SK-N-SH (cell line): ENCODE data around the gene CD101. TPM values are rescaled to one million over a fixed set of nuclear protein-coding genes. Genes with fewer than 3 reads are reported as not detected.

Experiments used
- CTCF ChIA-PET: fragments of 300-600, 350-600 bp; formaldehyde crosslinking; extraction: SDS; loops from one replicate; lab custom pipeline; 2021; lab: Yijun Ruan, JAX
- POLR2A ChIA-PET: fragments of 350-600 bp; sonication (Branson Sonifier 250); formaldehyde crosslinking; extraction: SDS; loops from one replicate; lab custom pipeline; 2020; ENCODE audit warnings: antibody characterized with exemption, inconsistent platforms; lab: Yijun Ruan, JAX
- DNase-seq: peaks from one replicate; pipeline ENCODE4 v3.0.0; 2012
- H2AFZ ChIP-seq: fragments of 200-600 bp; sonication (generic); 2 replicates; pipeline ENCODE4 v1.8.1; 2016; ENCODE audit warnings: antibody characterized with exemption, mild to moderate bottlenecking, low read depth
- H3F3A ChIP-seq: fragments of 200-600 bp; sonication (generic); replicated peaks from 2 replicates; pipeline ENCODE3; 2016; ENCODE audit warnings: antibody characterized with exemption, mild to moderate bottlenecking; ENCODE audit not compliant: insufficient read depth
- H3K27ac ChIP-seq, 2 experiments: fragments of 200-500 bp in 1 of 2; fragments of 200-600 bp in 1 of 2; sonication (Bioruptor generic) in 1 of 2; sonication (generic), shearing (Covaris generic) in 1 of 2; 2 replicates each; pipeline versions ENCODE4 v1.5.1 to v1.6.1; 2014 to 2016; ENCODE audit warnings: low read depth in 2 of 2, inconsistent platforms in 1 of 2, low read length in 1 of 2, mild to moderate bottlenecking in 1 of 2, mixed read lengths in 1 of 2
- H3K27me3 ChIP-seq: fragments of 200-600 bp; sonication (generic), shearing (Covaris generic); 2 replicates; pipeline ENCODE4 v1.6.1; 2016; ENCODE audit warnings: mixed run types; ENCODE audit not compliant: insufficient read depth
- H3K36me3 ChIP-seq, 2 experiments: fragments of 200-500 bp in 1 of 2; fragments of 200-600 bp in 1 of 2; sonication (Bioruptor generic) in 1 of 2; sonication (generic) in 1 of 2; replicated peaks in 1 of 2; 2 replicates each; pipeline versions ENCODE3 to v1.5.1; 2014 to 2016; ENCODE audit warnings: low read length in 1 of 2, mild to moderate bottlenecking in 1 of 2; ENCODE audit not compliant: insufficient read depth in 2 of 2, control insufficient read depth in 1 of 2
- H3K4me1 ChIP-seq, 2 experiments: fragments of 200-500 bp in 1 of 2; fragments of 200-600 bp in 1 of 2; sonication (Bioruptor generic) in 1 of 2; sonication (generic), shearing (Covaris generic) in 1 of 2; 2 replicates each; pipeline versions ENCODE4 v1.5.1 to v1.6.1; 2014 to 2016; ENCODE audit warnings: low read depth in 1 of 2, low read length in 1 of 2, mixed run types in 1 of 2; ENCODE audit not compliant: insufficient read depth in 2 of 2, control insufficient read depth in 1 of 2
- H3K4me2 ChIP-seq: fragments of 200-600 bp; sonication (generic), shearing (Covaris generic); 2 replicates; pipeline ENCODE4 v1.6.1; 2017; ENCODE audit warnings: mixed run types
- H3K4me3 ChIP-seq, 2 experiments: fragments of 200-500 bp in 1 of 2; fragments of 200-600 bp in 1 of 2; sonication (Bioruptor generic) in 1 of 2; sonication (generic), shearing (Covaris generic) in 1 of 2; 2 replicates each; pipeline versions ENCODE4 v1.5.1 to v1.8.1; 2014 to 2016; ENCODE audit warnings: low read depth in 2 of 2, inconsistent platforms in 1 of 2, low read length in 1 of 2, mild to moderate bottlenecking in 1 of 2, mixed read lengths in 1 of 2, moderate library complexity in 1 of 2
- H3K79me2 ChIP-seq: fragments of 200-600 bp; sonication (generic); 2 replicates; pipeline ENCODE4 v1.8.1; 2017; ENCODE audit warnings: mild to moderate bottlenecking; ENCODE audit not compliant: insufficient read depth
- H3K9ac ChIP-seq: fragments of 200-600 bp; sonication (generic); 2 replicates; pipeline ENCODE4 v1.6.1; 2017; ENCODE audit warnings: mixed run types
- H3K9me2 ChIP-seq: fragments of 200-600 bp; sonication (generic); 2 replicates; pipeline ENCODE4 v1.6.1; 2017; ENCODE audit warnings: mixed run types
- H3K9me3 ChIP-seq: fragments of 200-600 bp; sonication (generic); 2 replicates; pipeline ENCODE4 v1.6.1; 2017; ENCODE audit warnings: mixed run types, mild to moderate bottlenecking, moderate library complexity
- H4K20me1 ChIP-seq: fragments of 200-600 bp; sonication (generic); 2 replicates; pipeline ENCODE4 v1.6.1; 2017; ENCODE audit warnings: mild to moderate bottlenecking, mixed run types; ENCODE audit not compliant: insufficient read depth
- ELF1 ChIP-seq: IDR thresholded peaks from 2 replicates; pipeline ENCODE4 v1.4.0; 2012
- EP300 ChIP-seq, 2 experiments: IDR thresholded peaks; 2 replicates each; pipeline versions ENCODE4 v1.4.0 to v1.6.1; 2012; ENCODE audit warnings: borderline replicate concordance in 1 of 2, low read depth in 1 of 2, low read length in 1 of 2
- FOXJ3 ChIP-seq: sonication (generic); formaldehyde crosslinking; IDR thresholded peaks from 2 replicates; pipeline ENCODE4 v1.5.1; 2020; ENCODE audit warnings: mild to moderate bottlenecking, missing genetic modification reagents
- GABPA ChIP-seq: IDR thresholded peaks from 2 replicates; pipeline ENCODE4 v1.4.0; 2012; ENCODE audit warnings: low read depth, mild to moderate bottlenecking
- NFIC ChIP-seq: IDR thresholded peaks from 2 replicates; pipeline ENCODE4 v1.4.0; 2012; ENCODE audit warnings: borderline replicate concordance
- NRF1 ChIP-seq: IDR thresholded peaks from 2 replicates; pipeline ENCODE4 v1.6.1; 2012; ENCODE audit warnings: low read depth, mild to moderate bottlenecking, low read length
- POLR2AphosphoS5 ChIP-seq: IDR thresholded peaks from 2 replicates; pipeline ENCODE4 v1.6.1; 2012; ENCODE audit warnings: low read depth, low read length
- RCOR1 ChIP-seq: fragments of 150-350 bp; IDR thresholded peaks from 2 replicates; pipeline ENCODE4 v1.6.1; 2017; ENCODE audit warnings: antibody characterized with exemption, low read length
- TAF1 ChIP-seq: IDR thresholded peaks from 2 replicates; pipeline ENCODE4 v1.6.1; 2012; ENCODE audit warnings: low read depth, mild to moderate bottlenecking, low read length, moderate library complexity, borderline replicate concordance
- WGBS: methylation state at CpG from one replicate; pipeline ENCODE4 v1.1.6; 2017; ENCODE audit warnings: low lambda C conversion rate; 5-methylcytosine and 5-hydroxymethylcytosine counted together
- polyA plus RNA-seq, 3 experiments: library from polyadenylated mRNA; depleted of rRNA; stranded (reverse); fragments of >200 nt; gene quantifications; 2 replicates each; pipeline ENCODE4 v1.2.3, GENCODE V29; 2012
- TF ChIP-seq, protein P1 (sequence below): fragments of 200-600 bp; sonication (generic); IDR thresholded peaks from 2 replicates; pipeline ENCODE4 v1.6.1; 2017; ENCODE audit warnings: antibody characterized with exemption, mild to moderate bottlenecking, moderate library complexity
- TF ChIP-seq, protein P2 (sequence below): IDR thresholded peaks from 2 replicates; pipeline ENCODE4 v1.4.0; 2012; ENCODE audit warnings: low read depth, borderline replicate concordance
- TF ChIP-seq, protein P3 (sequence below): IDR thresholded peaks from 2 replicates; pipeline ENCODE4 v1.6.1; 2012; ENCODE audit warnings: mild to moderate bottlenecking, low read depth, low read length, moderate library complexity
- TF ChIP-seq, protein P4 (sequence below): IDR thresholded peaks from 2 replicates; pipeline ENCODE4; 2012
- TF ChIP-seq, protein P5 (sequence below): IDR thresholded peaks from 2 replicates; pipeline ENCODE4 v1.4.0; 2012; ENCODE audit warnings: low read depth, borderline replicate concordance

Gene CD101
- polyA plus RNA-seq, 1 of the 3 experiments (the other 2 are of a cell fraction): 0.16 TPM

DNA sequence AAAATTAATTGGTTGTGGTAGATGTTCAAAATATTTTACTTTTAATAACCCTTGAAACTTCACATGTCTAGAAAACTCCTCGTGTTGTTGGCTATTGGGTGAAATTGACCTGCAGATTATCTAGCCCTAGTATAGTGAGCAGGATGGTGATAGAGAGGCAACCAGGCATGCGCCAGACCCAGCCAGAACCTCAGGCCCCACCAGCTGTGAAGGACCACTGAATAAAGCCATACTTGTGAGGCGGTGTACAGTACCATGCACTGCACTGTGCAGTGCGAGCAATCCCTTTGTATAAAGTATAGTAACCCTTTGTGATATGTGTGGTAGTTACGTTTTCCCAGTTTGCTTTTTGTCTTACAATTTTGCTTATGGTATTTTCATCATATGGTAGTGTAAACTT, 67.0 kb downstream of the CD101 start:
- no peaks in the 10 kb centered on the region for H3K9me2 ChIP-seq
- no peaks in the 10 kb centered on the region for H3K9me3 ChIP-seq
- WGBS: 85% methylated on average over 5 of the region's 5 CpGs
- no peaks in the 10 kb centered on the region for H4K20me1 ChIP-seq
- H3K4me3 ChIP-seq: no peak overlapping the region
- ChIA-PET POLR2A (no interaction called here), CTCF (interaction anchor here (0.6 to 8.8 kb wide), 36 partner anchors 10 to 752 kb away, joined by 3 to 128 read pairs (median 5); partner anchors contain the start of genes TRIM45 and TTF2)
- peaks cover 11 to 12% of the 10 kb centered on the region in 2 experiments for H3K36me3 ChIP-seq
- H3K4me2 ChIP-seq: no peak overlapping the region
- H3K27me3 ChIP-seq: no peaks in the 10 kb centered on the region
- no peaks in the 10 kb centered on the region for H3F3A ChIP-seq
- H3K79me2 ChIP-seq: no peaks in the 10 kb centered on the region
- DNase-seq: no peak
- no peak for TF ChIP-seq GABPA
- TF ChIP-seq, protein P1, sequence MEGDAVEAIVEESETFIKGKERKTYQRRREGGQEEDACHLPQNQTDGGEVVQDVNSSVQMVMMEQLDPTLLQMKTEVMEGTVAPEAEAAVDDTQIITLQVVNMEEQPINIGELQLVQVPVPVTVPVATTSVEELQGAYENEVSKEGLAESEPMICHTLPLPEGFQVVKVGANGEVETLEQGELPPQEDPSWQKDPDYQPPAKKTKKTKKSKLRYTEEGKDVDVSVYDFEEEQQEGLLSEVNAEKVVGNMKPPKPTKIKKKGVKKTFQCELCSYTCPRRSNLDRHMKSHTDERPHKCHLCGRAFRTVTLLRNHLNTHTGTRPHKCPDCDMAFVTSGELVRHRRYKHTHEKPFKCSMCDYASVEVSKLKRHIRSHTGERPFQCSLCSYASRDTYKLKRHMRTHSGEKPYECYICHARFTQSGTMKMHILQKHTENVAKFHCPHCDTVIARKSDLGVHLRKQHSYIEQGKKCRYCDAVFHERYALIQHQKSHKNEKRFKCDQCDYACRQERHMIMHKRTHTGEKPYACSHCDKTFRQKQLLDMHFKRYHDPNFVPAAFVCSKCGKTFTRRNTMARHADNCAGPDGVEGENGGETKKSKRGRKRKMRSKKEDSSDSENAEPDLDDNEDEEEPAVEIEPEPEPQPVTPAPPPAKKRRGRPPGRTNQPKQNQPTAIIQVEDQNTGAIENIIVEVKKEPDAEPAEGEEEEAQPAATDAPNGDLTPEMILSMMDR: no peak
- no peak for TF ChIP-seq NFIC
- TF ChIP-seq RCOR1: no peak
- no peak for TF ChIP-seq NRF1
- TF ChIP-seq, protein P2, sequence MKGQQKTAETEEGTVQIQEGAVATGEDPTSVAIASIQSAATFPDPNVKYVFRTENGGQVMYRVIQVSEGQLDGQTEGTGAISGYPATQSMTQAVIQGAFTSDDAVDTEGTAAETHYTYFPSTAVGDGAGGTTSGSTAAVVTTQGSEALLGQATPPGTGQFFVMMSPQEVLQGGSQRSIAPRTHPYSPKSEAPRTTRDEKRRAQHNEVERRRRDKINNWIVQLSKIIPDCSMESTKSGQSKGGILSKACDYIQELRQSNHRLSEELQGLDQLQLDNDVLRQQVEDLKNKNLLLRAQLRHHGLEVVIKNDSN: no peak
- TF ChIP-seq, protein P3, sequence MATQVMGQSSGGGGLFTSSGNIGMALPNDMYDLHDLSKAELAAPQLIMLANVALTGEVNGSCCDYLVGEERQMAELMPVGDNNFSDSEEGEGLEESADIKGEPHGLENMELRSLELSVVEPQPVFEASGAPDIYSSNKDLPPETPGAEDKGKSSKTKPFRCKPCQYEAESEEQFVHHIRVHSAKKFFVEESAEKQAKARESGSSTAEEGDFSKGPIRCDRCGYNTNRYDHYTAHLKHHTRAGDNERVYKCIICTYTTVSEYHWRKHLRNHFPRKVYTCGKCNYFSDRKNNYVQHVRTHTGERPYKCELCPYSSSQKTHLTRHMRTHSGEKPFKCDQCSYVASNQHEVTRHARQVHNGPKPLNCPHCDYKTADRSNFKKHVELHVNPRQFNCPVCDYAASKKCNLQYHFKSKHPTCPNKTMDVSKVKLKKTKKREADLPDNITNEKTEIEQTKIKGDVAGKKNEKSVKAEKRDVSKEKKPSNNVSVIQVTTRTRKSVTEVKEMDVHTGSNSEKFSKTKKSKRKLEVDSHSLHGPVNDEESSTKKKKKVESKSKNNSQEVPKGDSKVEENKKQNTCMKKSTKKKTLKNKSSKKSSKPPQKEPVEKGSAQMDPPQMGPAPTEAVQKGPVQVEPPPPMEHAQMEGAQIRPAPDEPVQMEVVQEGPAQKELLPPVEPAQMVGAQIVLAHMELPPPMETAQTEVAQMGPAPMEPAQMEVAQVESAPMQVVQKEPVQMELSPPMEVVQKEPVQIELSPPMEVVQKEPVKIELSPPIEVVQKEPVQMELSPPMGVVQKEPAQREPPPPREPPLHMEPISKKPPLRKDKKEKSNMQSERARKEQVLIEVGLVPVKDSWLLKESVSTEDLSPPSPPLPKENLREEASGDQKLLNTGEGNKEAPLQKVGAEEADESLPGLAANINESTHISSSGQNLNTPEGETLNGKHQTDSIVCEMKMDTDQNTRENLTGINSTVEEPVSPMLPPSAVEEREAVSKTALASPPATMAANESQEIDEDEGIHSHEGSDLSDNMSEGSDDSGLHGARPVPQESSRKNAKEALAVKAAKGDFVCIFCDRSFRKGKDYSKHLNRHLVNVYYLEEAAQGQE: no peak
- TF ChIP-seq ELF1: no peak
- no peak for TF ChIP-seq TAF1
- H2AFZ ChIP-seq: no peak overlapping the region
- H3K4me1 ChIP-seq: no peaks in the 10 kb centered on the region
- H3K9ac ChIP-seq: no peak overlapping the region
- H3K27ac ChIP-seq: no peak overlapping the region

DNA sequence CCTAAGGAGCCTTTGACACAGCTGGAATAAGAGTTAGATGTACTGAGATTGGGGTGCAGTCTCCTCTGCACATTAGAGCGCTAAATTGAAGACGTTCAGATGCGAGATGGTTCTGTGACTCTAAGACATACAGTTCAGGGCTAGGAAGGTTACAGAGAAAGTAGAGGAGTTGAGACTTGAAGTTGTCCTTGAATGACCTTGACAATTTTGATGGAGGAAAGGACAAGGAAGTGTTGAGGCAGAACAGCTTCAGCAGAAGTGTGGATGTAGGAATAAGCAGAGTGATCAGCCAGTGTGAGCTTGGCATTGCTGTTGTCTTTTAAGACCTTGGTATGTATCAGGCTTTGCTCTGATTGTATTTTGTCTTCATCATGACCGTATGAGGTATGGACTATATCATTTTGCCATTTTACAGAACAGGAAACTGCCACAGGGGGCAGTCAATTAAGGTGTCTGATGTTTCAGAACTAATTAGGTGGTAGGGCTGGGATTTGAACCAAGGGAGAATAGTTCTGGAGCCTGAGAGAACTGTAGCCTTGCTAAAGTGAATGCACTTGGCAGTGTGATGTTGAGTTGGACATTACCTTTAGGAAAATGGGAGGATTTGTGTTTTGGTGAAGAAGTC, 67.8 kb downstream of the CD101 start:
- ChIA-PET CTCF (interaction anchor here (0.6 to 8.8 kb wide), 7 partner anchors 11 to 216 kb away, joined by 3 to 128 read pairs (median 17); partner anchors contain the start of genes TRIM45 and TTF2), POLR2A (no interaction called here)
- no peak overlapping the region for H3K4me2 ChIP-seq
- H3K9me2 ChIP-seq: no peaks in the 10 kb centered on the region
- H4K20me1 ChIP-seq: no peaks in the 10 kb centered on the region
- H3K4me3 ChIP-seq: no peak overlapping the region
- no peak overlapping the region for H3K9ac ChIP-seq
- H3K27ac ChIP-seq: no peak overlapping the region
- no peak overlapping the region for H2AFZ ChIP-seq
- WGBS: 90% methylated on average over 4 of the region's 4 CpGs
- no peaks in the 10 kb centered on the region for H3F3A ChIP-seq
- no peaks in the 10 kb centered on the region for H3K27me3 ChIP-seq
- no peak for DNase-seq
- H3K4me1 ChIP-seq: no peaks in the 10 kb centered on the region
- H3K9me3 ChIP-seq: no peaks in the 10 kb centered on the region
- no peaks in the 10 kb centered on the region for H3K79me2 ChIP-seq
- H3K36me3 ChIP-seq: peaks cover 7 to 18% of the 10 kb centered on the region in 2 experiments
- TF ChIP-seq, protein P2: no peak
- TF ChIP-seq FOXJ3 (CRISPR knock-in tag) (no peak), EP300 (IDR thresholded peaks at IDR 0.05; ENCODE audit: borderline replicate concordance in 1 of 2, low read depth in 1 of 2, low read length in 1 of 2) (no peak), POLR2AphosphoS5 (no peak), TAF1 (no peak), RCOR1 (no peak)
- TF ChIP-seq, protein P4, sequence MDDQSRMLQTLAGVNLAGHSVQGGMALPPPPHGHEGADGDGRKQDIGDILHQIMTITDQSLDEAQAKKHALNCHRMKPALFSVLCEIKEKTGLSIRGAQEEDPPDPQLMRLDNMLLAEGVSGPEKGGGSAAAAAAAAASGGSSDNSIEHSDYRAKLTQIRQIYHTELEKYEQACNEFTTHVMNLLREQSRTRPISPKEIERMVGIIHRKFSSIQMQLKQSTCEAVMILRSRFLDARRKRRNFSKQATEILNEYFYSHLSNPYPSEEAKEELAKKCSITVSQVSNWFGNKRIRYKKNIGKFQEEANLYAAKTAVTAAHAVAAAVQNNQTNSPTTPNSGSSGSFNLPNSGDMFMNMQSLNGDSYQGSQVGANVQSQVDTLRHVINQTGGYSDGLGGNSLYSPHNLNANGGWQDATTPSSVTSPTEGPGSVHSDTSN: no peak
- TF ChIP-seq, protein P5, sequence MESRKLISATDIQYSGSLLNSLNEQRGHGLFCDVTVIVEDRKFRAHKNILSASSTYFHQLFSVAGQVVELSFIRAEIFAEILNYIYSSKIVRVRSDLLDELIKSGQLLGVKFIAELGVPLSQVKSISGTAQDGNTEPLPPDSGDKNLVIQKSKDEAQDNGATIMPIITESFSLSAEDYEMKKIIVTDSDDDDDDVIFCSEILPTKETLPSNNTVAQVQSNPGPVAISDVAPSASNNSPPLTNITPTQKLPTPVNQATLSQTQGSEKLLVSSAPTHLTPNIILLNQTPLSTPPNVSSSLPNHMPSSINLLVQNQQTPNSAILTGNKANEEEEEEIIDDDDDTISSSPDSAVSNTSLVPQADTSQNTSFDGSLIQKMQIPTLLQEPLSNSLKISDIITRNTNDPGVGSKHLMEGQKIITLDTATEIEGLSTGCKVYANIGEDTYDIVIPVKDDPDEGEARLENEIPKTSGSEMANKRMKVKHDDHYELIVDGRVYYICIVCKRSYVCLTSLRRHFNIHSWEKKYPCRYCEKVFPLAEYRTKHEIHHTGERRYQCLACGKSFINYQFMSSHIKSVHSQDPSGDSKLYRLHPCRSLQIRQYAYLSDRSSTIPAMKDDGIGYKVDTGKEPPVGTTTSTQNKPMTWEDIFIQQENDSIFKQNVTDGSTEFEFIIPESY: no peak
